ENCODE data around the gene AGO4. TPM values are rescaled to one million over a fixed set of nuclear protein-coding genes. Genes with fewer than 3 reads are reported as not detected.

AGO4 gene
- 15.8 and 23.9 TPM in 2 replicates for total RNA-seq

DNA sequence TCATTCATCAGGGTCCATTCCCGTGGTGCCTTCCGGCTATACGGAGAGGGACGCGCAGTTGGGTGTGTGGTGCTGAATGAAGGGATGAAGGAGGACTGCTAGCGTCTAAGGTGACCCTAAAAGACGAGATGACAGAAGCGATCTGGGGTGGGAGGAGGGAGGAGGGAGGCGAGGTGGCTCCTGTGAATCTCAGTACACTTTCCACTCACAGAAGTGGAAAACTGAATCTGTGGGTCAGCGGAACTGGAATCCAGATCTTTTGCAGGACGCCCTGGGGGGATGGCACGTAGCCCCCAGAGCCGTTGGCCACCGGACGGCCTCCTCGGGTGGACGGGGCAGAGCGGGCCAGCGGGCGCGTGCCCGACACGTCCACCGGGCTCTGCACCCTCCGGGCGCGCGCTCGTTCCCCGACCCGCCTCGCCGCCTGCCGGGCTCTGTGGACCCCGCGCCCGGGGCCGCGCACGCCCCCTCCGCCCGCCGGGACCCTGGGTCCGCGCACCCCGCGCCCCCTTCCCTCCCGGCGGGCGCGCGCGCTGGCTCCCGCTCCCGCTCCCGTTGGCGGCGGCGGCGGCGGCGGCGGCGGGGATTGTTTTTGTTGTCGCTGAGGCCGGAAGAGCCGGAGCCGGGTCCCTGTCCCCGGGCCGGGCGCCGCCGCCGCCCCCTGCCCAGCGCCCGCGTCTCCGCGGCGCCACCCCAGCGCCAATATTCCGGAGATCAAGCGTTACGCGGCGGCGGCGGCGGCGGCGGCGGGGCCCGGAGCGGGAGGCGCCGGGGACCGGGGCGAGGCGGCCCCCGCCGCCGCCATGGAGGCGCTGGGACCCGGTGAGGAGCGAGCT is at the start of gene AGO4:
TSS of gene AGO4 (plus strand) at position 403 of the 836 bp plus-strand sequence. CDS start at position 804, 401 bp downstream.

DNA sequence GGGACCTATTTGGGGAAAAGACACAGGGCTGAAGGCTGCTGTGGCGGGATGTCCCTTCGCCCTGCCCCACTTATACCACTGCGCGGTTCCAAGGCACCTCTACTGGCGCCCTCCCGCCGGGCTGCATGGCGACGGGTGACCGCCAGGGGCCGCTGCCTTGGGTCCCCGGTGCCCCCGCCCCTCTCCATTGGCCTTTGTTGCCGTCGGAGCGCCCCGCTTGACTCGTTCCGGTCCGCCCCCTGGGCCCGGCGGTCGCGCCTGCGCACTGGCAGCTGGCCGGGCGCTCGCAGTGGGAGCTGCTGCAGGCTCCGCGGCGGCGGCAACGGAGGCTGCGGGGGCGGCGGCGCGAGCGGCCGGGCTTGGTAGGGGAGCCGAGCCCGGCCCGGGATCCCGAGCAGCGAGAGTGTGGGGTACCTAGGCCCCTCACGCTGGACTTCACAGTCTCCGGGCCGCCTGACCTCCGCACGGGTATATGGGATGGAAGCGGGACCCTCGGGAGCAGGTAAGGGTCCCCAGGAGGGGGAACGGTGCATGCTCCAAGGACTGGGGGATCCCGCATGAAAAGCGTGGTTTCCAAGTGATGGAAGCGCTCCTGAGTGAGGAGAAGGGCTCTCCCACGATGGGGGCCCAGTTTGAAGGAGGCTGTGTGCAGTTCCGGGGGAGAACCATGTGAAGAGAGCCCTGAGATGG is 75.3 kb downstream of the AGO4 start, which contains the start of gene AGO1:
TSS of gene AGO1 (plus strand) at position 265 of the 690 bp plus-strand sequence. CDS start at position 478, 213 bp downstream.

Other genes with a start within 250 kb of the AGO4 start
- 0.76 and 1.2 TPM in 2 replicates for gene TFAP2E, start 234.7 kb upstream of the AGO4 start, total RNA-seq
- 11.4 and 28.8 TPM in 2 replicates for gene PSMB2, start 166.5 kb upstream of the AGO4 start, total RNA-seq
- 6.9 and 7.1 TPM in 2 replicates for gene C1orf216, start 89.1 kb upstream of the AGO4 start, total RNA-seq
- 5.5 and 5.6 TPM in 2 replicates for gene CLSPN, start 38.0 kb upstream of the AGO4 start, total RNA-seq
- gene AGO1, start 75.2 kb downstream of the AGO4 start, total RNA-seq: 13.7 and 26.5 TPM in 2 replicates
- gene AGO3, start 123.1 kb downstream of the AGO4 start, total RNA-seq: 15.7 and 23.3 TPM in 2 replicates